ENCODE results near the gene FEV.

The FEV gene

GRCh38 chr2:219002395-219003266 lies 17.6 kb upstream of the FEV start:
- peak; percentile 62 for DNase-seq (ENCODE audit: low read depth)
- peak; percentile 28 for TF ChIP-seq CTCF (IDR thresholded peaks at IDR 0.05; ENCODE audit: insufficient read depth, low read depth, low read length, missing control alignments)
- H3K4me3 ChIP-seq (ENCODE audit: low read length) = peak overlapping the region; percentile 14

- no peak for TF ChIP-seq CTCF (IDR thresholded peaks at IDR 0.05; ENCODE audit: insufficient read depth, low read depth, low read length, missing control alignments)
- H3K4me3 ChIP-seq (ENCODE audit: low read length) = peak overlapping the region; percentile 14
- DNase-seq (ENCODE audit: low read depth) = peak; percentile 83
Measured at GRCh38 chr2:219001577-219002394, 16.8 kb upstream of the FEV start.

GRCh38 chr2:219001100-219001576 lies 16.2 kb upstream of the FEV start:
- H3K4me3 ChIP-seq (ENCODE audit: low read length) = no peak overlapping the region
- no peak for DNase-seq (ENCODE audit: low read depth)
- no peak for TF ChIP-seq CTCF (IDR thresholded peaks at IDR 0.05; ENCODE audit: insufficient read depth, low read depth, low read length, missing control alignments)

- DNase-seq (ENCODE audit: low read depth) = no peak
- no peak overlapping the region for H3K4me3 ChIP-seq (ENCODE audit: low read length)
- TF ChIP-seq CTCF (IDR thresholded peaks at IDR 0.05; ENCODE audit: insufficient read depth, low read depth, low read length, missing control alignments) = no peak
Measured at GRCh38 chr2:219000569-219000960, 15.6 kb upstream of the FEV start.

- no peak overlapping the region for H3K4me3 ChIP-seq (ENCODE audit: low read length)
- no peak for TF ChIP-seq CTCF (IDR thresholded peaks at IDR 0.05; ENCODE audit: insufficient read depth, low read depth, low read length, missing control alignments)
- DNase-seq (ENCODE audit: low read depth) = no peak
Measured at GRCh38 chr2:218999881-219000568, 15.0 kb upstream of the FEV start.

GRCh38 chr2:218999021-218999880 lies 14.3 kb upstream of the FEV start:
- DNase-seq (ENCODE audit: low read depth) = no peak
- TF ChIP-seq CTCF (IDR thresholded peaks at IDR 0.05; ENCODE audit: insufficient read depth, low read depth, low read length, missing control alignments) = no peak
- no peak overlapping the region for H3K4me3 ChIP-seq (ENCODE audit: low read length)

All from epithelial cell of esophagus (primary cell).